GM21515 (cell line): ENCODE measurements around the gene CCT6A.
"Not testable (repeated sequence)": the region's sequence is repeated elsewhere in the genome, so short reads cannot be mapped to it uniquely, and the experiment has no call there.

ENCODE experiments used
- ATAC-seq: cut with Tn5 transposase; IDR thresholded peaks from one replicate; pipeline ENCODE4 v1.9.1; 2021; ENCODE audit not compliant: unreplicated experiment

CCT6A gene

GRCh38 chr7:56097700-56098099, 46.1 kb downstream of the CCT6A start:
- ATAC-seq: no peak

GRCh38 chr7:56098187-56099008, 46.8 kb downstream of the CCT6A start:
- not testable (repeated sequence) for ATAC-seq

- ATAC-seq: no peak
These were observed 48.1 kb downstream of the CCT6A start for GRCh38 chr7:56099653-56100052.

GRCh38 chr7:56104138-56104537, 52.6 kb downstream of the CCT6A start:
- ATAC-seq: not testable (repeated sequence)

- ATAC-seq: no peak
These were observed 53.9 kb downstream of the CCT6A start for GRCh38 chr7:56105508-56105907.

- ATAC-seq: peak; percentile 99
These were observed 54.8 kb downstream of the CCT6A start, which contains the start of gene CHCHD2 for GRCh38 chr7:56106108-56107073. Gene CHCHD2 (minus strand): TSS chr7:56106476. CDS start chr7:56106413, 63 bp downstream.

GRCh38 chr7:56107954-56108258, 56.3 kb downstream of the CCT6A start:
- no peak for ATAC-seq

GRCh38 chr7:56110611-56111010, 59.0 kb downstream of the CCT6A start:
- no peak for ATAC-seq

- not testable (repeated sequence) for ATAC-seq
These were observed 60.7 kb downstream of the CCT6A start for GRCh38 chr7:56112244-56112643.
